ENCODE data around the gene ASB6.
A peak's percentile ranks its signal among the peaks of the same experiment; 100 is the strongest.
"Not testable (repeated sequence)": the region's sequence is repeated elsewhere in the genome, so short reads cannot be mapped to it uniquely, and the experiment has no call there.

Gene ASB6

DNA sequence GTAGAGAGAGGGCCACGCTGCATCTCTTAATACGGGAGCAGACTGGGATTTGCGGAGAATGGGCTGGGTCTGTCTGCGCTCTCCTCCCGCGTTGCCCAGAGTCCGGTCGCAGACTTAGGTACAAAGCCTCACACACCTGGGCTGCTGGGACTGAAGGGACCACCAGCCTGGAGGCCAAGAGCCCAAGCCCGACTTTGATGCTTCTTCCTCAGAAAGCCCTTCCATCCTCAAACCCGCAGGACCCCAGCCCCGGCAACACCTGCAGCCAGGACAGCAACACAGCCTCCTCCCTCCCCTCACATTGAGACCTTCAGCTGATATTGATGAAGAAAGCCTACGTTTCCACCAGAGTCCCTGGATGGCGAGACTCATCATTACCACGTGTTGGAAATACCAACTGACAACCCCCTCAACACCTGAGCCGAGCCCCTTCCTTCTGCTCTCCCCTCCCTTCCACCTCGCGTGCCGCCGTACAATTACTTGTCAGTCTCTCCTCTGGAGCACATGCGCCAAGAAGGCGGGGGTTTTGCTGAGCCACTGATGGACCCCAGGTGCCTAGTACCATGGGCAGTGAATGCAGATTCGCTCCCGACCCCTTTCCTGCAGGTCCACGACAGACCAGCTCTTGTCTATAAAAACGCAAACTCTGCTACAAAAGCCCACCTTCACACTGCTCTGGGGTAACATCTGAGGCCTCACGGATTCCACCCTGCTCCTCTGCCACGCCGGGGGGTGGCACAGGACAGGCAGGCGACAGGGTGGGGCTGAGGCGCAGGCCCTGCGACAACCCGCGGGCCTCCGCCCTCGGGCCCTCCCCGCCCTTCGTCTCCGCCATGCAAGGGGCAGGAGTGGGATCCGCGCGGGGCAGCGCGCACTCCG, 841 bp downstream of the ASB6 start:
- DNase-seq: peak; percentile 45

DNA sequence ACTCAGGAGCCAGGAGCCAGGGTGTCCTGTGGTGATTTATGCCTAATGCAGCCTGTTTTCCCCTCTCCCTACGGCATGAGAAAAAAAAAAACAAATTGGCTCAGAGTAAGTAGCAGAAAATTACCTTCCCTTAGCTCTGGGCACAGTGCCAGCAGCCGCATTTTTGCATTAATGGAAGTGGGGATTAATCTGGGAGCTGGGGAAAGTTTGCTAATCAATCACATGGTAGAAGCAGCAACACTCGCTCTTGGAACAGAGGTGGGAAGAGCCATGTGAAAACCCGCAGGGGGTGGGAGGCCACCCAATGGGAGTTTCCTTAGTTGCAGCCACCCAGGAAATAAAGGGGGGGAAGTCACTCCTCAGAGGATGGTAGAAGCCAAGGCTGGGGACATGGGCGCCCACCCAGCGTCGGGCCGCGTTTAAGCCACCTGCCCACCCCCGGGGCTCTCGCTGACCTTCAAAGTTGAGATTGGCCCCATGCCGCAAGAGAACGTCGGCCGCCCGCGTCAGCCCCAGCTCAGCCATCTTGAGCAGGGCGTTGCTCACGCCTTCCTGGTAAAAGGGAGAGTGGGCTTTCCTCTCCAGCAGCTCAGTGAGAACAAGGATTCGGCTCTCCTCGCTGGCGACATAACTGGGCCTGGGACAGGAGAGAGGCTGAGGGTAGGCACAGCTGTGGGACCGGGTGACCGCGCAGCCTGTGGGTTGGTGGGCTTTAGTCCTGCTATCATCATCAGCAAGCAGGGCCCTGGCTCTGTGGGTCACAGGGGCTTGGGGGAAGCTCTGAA, 1.7 kb downstream of the ASB6 start:
- peak; percentile 97 for DNase-seq

DNA sequence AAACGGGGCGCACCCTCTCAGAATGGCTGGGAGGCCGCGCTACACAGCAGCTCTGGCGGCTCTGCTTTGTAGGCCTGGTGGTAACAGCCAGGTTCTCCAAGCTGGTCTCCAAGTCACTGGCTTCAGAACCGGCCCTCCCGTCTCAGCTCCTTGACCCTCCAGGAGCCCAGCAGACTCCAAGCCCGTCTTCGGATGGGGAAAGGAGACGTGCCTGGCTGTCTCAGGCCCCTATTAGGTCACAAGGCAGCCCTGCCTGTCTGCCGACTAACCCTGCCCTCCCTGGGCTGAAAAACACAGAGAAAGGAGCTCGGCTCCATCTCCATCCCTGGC, 2.2 kb downstream of the ASB6 start:
- DNase-seq: no peak

DNA sequence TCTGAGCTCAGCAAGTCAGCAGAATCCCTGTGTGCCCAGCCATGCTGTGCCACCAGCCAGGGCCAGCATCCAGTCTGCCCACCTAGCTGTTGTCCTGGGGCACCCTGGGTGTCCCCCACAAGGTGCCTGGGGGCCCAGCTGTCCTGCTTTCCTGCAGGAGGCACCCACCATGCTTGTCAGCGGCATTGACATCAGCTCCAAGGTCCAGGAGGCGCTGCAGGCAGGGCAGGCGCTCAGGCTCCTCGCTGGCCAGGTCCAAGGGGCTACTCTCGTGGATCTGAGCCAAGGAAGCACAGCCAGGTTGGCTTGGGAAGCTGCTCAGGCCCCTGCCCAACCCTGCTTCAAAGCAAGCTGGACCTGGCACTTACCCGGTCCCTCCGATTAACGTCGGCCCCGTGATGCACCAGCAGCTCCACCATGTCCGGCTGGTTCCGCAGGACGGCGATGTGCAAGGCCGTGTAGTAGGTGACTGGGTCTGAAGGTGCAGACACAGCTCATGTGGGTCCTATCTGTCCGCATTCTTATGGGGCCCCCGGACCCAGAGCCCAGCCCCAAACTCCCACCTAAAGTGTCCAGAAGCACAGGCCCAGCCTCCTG, 2.8 kb downstream of the ASB6 start:
- no peak for DNase-seq

DNA sequence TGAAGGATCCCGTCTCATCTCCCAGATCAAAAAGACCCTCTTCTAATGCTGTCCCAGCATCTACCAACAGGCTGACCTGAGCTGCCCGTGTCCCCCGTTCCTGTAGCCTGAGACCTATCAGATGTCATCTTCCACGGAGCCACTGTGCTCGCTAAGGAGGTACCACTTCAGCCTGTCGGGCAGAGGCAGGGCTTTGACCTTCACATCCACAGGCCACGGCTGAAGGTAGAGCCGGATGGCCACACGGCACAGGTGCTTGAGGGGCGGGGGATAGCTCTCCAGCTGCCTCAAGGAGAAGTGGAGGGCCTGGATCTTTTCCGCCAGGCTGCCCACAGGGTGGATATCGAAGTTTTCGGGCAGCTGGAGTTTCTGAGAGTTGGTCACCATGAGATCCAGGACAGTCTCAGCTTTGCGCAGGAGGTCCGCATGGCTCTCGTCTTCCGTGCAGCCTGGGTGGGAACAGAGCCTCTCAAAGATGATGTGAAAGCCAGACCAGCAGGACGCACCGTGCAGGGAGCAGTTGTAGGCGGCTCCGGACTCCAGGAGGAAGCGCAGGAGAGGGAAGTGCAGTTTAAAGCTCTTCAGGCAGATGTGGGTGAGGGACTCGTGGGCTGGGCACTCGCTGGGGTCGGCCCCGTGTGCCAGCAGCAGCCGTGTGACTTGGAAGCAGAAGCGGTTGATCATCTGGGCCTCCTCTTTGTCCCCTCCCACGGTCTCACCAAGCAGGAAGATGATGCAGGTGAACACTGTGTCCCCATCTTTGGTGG, 4.1 kb downstream of the ASB6 start:
- no peak for DNase-seq

DNA sequence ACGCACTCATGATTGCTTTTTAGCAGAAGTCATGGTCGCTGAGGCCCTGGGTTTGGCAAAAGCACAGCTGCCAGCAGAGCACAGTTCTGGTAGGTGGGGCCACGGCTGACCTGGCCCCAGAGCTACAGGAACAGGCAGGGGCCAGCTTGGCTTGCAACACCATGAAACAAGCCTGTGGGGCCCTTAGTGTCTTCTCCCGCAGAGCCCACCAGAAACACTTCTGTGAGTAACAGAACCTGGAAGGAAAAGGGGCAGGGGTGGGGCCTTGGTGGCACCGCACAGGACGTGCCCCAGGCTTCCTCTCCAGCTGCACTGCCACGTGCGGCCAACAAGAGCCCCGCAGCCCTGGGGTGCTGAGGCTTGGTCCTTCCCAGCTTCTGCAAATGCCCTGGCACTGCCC, 4.8 kb downstream of the ASB6 start:
- DNase-seq: no peak

DNA sequence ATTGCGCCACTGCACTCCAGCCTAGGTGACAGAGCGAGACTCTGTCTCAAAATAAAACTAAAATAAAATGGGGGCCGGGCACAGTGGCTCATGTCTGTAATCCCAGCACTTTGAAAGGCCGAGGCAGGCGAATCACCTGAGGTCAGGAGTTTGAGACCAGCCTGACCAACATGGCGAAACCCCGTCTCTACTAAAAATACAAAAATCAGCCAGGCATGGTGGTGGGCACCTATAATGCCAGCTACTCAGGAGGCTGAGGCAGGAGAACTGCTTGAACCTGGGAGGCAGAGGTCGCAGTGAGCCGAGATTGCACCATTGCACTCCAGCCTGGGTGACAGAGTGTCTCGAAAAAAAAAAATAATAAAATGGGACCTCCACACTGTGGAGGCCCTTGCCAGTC, 5.6 kb downstream of the ASB6 start:
- DNase-seq: not testable (repeated sequence)

DNA sequence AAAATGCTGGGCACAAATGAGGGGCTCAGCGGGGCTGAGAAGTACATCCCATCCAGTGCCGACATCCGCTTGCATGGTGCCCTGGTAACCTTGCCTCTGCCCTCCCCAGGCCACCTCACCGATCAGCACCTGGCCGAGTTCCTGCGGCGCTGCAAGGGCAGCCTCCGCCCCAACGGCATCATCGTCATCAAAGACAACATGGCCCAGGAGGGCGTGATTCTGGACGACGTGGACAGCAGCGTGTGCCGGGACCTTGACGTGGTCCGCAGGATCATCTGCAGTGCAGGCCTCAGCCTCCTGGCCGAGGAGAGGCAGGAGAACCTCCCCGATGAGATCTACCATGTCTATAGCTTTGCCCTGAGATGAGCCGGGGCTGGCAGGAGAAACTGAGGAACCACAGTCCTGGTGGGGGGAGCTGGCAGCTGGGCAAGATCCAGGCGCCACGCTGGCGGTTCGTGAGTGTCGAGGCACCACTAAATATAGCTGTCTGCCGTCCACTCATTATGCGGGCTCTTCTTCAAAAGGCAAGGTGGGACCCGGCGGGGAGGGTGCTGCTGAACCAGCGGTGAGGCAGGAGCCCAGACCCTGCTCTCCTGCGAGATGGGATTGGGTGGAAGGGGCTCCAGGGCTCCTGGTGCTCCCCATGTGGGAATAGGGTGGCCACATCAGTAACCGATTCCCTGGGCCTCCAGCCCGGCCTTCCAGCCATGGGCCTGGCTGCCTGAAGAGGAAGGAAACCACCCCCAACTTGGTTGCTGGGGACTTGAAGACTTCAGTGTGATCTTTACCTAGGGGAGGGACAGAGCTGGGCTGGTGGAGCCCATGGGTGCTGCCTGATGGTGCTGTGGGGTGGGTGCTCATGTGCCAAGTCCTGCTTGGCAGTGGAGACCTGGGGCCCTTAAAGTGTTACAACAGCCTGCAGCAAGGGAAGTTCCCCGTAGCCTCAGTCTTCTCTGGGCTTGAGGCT, 6.6 kb downstream of the ASB6 start:
- no peak for DNase-seq

DNA sequence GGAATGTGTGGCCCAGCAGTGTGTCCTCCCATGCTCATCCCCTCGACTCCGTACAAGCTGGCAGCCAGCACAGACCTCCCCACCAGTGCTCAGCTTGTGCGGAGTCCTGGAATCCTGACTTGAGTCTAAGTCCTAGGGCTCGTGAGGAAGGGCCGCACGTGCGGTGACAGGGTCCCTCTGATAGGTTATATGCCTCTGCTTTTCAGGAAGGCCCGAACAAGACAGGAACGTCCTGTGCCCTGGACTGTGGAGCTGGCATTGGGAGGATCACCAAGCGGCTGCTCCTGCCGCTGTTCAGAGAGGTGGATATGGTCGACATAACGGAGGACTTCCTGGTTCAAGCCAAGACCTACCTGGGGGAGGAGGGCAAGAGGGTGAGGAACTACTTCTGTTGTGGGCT, 8.1 kb downstream of the ASB6 start:
- DNase-seq: no peak

DNA sequence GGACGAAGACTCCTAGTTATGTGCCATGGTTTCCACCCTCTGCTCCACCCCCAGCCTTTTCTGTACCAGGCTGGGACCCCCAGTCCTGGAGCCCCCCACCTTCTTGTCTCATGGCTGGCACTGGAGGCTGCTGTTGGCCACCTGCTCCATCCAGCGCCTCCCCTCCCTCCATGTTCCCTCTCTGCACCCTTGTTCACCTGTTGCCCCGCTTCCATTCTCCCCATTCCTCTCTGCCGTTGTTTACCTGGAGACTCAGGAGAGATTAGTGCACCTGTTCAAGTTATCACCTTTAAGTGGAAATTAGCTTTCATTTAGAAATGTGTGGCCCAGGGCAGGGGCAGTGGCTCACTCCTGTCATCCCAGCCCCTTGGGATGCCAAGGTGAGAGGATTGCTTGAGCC, 8.7 kb downstream of the ASB6 start:
- DNase-seq: no peak

DNA sequence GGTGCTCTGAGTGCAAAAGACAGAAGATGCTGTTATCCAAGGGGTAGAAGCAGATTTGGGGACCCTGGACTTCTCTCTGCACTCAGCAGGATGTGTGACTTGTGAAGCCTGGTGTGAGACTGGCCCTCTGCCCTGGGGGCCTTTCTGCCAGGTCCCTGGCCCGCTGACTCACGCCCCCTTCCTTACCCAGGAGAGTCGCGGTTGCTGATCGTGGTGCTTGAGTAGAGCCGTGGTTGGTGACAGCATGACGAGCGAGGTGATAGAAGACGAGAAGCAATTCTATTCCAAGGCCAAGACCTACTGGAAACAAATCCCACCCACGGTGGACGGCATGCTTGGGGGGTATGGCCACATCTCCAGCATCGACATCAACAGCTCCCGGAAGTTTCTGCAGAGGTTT, 9.5 kb downstream of the ASB6 start:
- no peak for DNase-seq

DNA sequence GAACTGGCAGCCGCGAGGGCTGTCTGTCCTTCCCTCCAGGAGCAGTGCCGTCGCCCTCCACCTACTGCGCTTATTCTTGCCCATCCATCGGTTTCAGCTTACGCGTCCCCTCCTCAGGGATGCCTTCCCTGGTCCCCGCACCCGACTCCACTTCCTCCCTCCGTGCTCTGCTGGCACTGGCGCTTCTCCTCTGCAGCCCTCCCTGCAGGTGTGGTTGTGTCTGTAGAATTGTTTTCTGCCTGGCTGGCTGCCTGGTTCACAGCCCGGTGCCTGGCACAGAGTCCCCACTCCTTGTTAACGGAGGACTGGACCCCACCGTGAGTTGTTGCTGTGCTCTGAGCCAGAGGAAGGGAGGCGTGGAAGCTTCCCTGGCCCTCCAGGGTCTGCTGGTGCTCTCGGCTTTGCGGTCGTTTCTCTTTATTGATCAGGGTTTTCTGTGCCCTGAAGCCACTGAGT, 10.2 kb downstream of the ASB6 start:
- no peak for DNase-seq

DNA sequence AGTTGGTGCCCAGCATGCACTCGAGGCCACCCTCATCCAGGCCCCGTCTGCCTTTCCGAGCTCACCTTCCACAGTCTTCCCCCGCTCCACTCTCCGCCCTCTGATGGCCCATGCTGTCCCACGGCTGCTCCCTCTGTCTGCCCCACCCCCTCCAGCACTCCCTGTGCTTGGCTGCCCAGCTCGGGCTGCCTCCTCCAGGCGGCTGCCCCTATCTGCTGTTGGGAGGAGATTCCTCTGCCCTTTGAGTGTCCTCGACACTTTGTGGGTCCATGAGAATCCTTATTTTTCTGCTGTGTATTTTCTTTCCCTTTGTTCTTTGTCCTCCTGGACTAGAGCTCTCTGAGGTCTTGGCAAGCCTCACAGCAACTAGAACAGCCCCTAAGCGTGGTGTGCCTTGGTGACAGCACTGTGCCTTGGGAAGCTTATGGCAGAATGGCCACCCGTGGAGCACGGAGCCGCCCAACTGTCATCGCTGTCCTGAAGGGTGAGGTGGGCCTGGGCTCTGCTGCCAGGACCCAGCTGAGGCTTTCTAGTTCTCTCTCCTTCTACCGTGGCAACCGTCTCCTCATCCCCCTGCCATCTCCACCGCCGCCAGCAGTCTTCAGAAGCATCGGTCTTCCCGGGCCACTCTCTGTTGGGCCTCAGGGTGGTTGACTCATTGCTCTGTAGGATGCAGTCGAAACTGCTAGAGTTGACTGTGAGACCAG, 10.8 kb downstream of the ASB6 start:
- no peak for DNase-seq

DNA sequence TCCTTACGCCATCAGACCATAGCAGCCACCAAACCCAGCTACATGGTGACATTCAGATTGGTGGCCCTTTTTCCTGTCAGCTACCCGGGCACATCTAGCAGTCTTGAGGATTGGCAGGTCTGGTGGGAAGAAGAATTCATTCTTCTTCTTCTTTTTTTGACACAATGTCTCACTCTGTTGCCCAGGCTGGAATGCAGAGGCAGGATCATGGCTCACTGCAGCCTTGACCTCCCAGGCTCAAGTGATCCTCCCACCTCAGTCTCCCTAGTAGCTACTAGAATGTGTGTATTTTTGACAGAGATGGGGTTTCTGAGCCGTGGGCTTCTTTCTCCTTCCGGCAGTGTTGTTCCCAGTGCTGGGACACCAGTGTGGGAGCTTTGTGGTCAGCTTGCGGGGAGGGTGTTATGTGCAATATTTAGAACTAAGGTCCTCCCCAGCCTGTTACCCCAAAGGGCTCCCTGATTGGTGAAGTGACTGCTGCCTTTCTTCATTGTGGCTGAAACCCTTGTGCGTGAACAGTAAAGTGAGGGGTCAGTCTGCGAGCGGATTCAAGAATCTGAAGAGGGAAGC, 12.6 kb downstream of the ASB6 start:
- no peak for DNase-seq

DNA sequence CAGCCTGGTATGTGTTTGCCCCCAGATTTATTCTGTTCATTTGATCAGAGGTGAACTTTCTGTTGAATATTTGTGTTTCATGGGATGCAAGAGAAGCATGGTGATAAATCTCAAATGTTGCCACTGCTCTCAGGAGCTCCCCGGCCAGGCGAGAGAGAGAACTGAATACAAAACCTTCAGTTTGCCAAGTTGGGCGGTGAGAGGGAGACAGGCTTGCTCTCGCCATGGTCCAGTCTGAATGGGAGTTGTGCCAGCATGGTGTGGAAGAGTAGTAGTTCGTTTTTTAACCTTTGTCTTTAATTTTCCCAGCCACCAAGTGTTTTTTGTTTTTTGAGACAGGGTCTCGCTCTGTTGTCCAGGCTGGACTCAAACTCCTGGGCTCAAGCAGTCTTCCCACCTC, 13.2 kb downstream of the ASB6 start:
- no peak for DNase-seq

DNA sequence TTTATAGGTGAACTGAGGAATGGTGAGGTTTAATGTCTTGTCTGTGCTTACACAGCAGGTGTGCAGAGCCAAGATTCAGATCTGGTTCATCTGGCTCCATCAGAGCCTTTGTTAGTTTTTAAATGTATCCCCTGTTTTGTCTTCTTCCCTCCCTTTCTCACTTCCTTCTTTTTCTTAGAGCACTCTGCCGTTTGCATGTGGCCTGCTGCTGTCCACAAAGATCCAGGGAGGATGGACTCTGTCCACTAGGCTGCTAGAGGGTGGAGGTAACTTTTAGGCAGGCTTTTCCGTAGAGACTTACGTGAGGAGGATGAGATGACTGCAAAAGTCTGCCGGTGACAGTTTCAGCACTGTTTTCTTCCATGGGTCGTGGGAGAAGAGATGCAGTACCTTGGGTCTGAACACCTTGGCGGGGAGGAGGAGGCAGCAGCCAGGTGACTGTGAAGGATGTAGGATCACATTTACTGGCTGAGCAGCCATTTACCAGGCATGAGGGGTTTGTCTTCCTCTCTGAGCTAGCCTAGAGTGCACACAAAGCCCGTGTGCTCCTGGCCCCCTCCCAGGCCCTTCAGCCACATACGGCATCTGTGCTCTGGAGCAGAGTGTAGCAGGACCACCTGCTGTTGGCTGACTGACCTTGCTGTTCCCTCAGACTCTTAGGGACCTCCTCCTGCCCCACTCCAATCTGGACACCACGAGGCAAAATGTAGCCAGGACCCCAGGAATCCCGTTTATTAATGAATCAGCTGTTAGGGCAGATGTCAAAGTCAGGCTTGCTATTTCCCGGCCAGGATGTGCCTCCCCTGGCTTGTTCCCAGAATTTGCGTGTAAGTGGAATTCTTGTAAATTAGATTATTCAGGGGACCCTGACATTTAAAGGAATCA, 14.2 kb downstream of the ASB6 start:
- peak; percentile 46 for DNase-seq

DNA sequence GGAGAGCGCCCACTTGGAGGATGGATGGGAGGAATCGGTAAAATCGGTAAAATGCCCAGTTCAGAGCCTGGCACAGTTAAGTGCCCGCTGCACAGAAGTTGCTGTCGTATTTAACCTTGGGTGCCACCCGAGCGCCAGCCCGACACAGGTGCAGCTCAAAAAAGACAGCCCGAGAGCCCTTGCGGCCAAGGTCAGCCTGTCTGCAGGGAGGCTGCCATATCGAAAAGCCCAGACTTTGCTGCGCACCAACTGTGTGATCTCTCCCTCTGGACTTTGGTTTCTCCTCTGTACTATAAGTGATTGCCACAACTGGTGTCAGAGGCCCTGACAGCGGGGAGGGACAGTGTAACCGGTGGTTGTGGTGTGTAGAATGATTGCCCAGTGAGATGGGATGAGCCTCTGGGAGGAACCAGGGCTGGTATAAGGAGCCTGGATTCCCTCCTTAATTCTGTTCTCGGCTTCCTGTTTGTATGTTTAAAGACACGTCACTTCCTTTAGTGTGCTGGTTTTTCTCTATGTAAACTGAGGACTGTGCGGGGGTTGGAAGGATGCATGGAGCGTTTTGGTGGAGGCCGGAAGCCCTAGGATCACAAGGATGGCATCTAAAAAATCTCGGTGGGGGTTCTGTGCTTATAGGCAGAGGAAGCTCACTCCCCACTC, 15.2 kb downstream of the ASB6 start:
- DNase-seq: peak; percentile 41

DNA sequence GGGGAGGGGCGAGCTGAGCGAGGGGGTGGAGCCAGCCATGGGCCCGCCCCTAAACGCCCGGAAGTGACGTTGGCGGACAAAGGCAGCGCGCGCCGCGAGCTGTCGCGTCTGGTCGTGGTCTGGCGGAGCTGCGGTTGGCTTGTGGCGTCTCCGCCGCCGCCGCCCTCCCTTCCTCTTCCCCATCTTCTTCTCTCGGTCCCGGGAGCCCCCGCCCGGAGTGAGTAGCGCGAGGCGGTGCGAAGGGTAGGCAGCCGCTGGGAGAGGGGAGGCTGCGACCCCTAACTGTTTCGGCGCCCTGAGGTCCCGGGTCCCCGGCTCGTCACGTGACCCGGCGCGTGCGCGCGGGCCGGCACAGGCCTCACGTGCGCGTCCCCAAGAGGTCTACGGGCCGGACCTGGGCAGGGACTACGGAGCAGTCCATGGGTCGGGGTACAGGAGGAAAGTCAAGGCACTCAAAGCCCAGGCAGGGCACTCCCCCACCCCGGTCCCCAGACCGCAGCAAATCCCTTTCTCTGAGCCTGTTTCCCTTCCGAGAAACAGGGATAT, 15.8 kb downstream of the ASB6 start, which contains the start of gene NTMT1:
Gene NTMT1 (plus strand): TSS at position 85 of the 546 bp plus-strand sequence. CDS start 6,541 bp downstream, outside the sequence.
- peak; percentile 81 for DNase-seq

DNA sequence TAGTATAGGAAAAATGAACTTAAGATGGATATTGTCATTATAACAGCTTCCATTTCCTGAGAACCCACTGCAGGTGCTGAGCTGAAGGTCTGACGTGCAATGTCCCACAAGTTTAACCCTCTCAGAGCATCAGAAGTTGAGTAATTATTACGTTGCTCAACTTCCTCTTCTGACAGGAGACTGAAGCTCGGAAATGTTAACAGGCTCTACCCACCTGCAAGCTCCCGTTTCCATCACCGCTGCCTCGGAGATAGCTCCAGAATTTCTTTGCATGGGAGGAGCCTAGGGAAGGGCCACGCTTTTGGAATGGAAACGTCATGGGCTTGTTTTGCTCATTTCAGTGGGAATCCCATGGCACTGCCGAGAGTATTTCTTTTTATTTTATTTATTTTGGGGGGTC, 17.0 kb downstream of the ASB6 start:
- DNase-seq: no peak
